Measurements from ENCODE around the gene PCCA.
"Not testable (repeated sequence)": the region's sequence is repeated elsewhere in the genome, so short reads cannot be mapped to it uniquely, and the experiment has no call there.

Gene PCCA

GRCh38 chr13:100521851-100522617, 433.1 kb downstream of the PCCA start:
- peak; percentile 48 for DNase-seq
- in situ Hi-C loops (cut with MboI; ENCODE audit: low pct_unique_long_range_greater_than_20kb, low sequenced_read_pairs): loop anchor here (25.0 kb wide), 1 partner anchor 285 kb away; no protein-coding TSS in a partner anchor

- in situ Hi-C loops (cut with MboI; ENCODE audit: low pct_unique_long_range_greater_than_20kb, low sequenced_read_pairs): loop anchor here (25.0 kb wide), 1 partner anchor 285 kb away; no protein-coding TSS in a partner anchor
- no peak for DNase-seq
Measured at GRCh38 chr13:100522618-100523309, 433.9 kb downstream of the PCCA start.

- in situ Hi-C loops (cut with MboI; ENCODE audit: low pct_unique_long_range_greater_than_20kb, low sequenced_read_pairs): loop anchor here (25.0 kb wide), 1 partner anchor 286 kb away; no protein-coding TSS in a partner anchor
- DNase-seq: no peak
Measured at GRCh38 chr13:100523411-100523810, 434.5 kb downstream of the PCCA start.

- in situ Hi-C loops (cut with MboI; ENCODE audit: low pct_unique_long_range_greater_than_20kb, low sequenced_read_pairs): loop anchor here (25.0 kb wide), 1 partner anchor 287 kb away; no protein-coding TSS in a partner anchor
- no peak for DNase-seq
Measured at GRCh38 chr13:100523981-100524386, 435.1 kb downstream of the PCCA start.

GRCh38 chr13:100524688-100525087, 435.8 kb downstream of the PCCA start:
- not testable (repeated sequence) for DNase-seq
- in situ Hi-C loops (cut with MboI; ENCODE audit: low pct_unique_long_range_greater_than_20kb, low sequenced_read_pairs): loop anchor here (25.0 kb wide), 3 partner anchors 287 to 862 kb away; no protein-coding TSS in a partner anchor

GRCh38 chr13:100525453-100526317, 436.8 kb downstream of the PCCA start:
- in situ Hi-C loops (cut with MboI; ENCODE audit: low pct_unique_long_range_greater_than_20kb, low sequenced_read_pairs): loop anchor here (25.0 kb wide), 2 partner anchors 638 to 863 kb away; no protein-coding TSS in a partner anchor
- DNase-seq: no peak

GRCh38 chr13:100526318-100527000, 437.6 kb downstream of the PCCA start:
- in situ Hi-C loops (cut with MboI; ENCODE audit: low pct_unique_long_range_greater_than_20kb, low sequenced_read_pairs): loop anchor here (25.0 kb wide), 2 partner anchors 639 to 864 kb away; no protein-coding TSS in a partner anchor
- no peak for DNase-seq

GRCh38 chr13:100527644-100528043, 438.8 kb downstream of the PCCA start:
- in situ Hi-C loops (cut with MboI; ENCODE audit: low pct_unique_long_range_greater_than_20kb, low sequenced_read_pairs): loop anchor here (25.0 kb wide), 2 partner anchors 640 to 865 kb away; no protein-coding TSS in a partner anchor
- DNase-seq: no peak

GRCh38 chr13:100528353-100528752, 439.5 kb downstream of the PCCA start:
- in situ Hi-C loops (cut with MboI; ENCODE audit: low pct_unique_long_range_greater_than_20kb, low sequenced_read_pairs): loop anchor here (25.0 kb wide), 2 partner anchors 641 to 866 kb away; no protein-coding TSS in a partner anchor

GRCh38 chr13:100528820-100529219, 439.9 kb downstream of the PCCA start:
- in situ Hi-C loops (cut with MboI; ENCODE audit: low pct_unique_long_range_greater_than_20kb, low sequenced_read_pairs): loop anchor here (25.0 kb wide), 2 partner anchors 642 to 867 kb away; no protein-coding TSS in a partner anchor
- no peak for DNase-seq

More at GRCh38 chr13:100528353-100528752, 439.5 kb downstream of the PCCA start:
- DNase-seq: no peak

GRCh38 chr13:100529666-100530377, 440.9 kb downstream of the PCCA start:
- in situ Hi-C loops (cut with MboI; ENCODE audit: low pct_unique_long_range_greater_than_20kb, low sequenced_read_pairs): loop anchor here (25.0 kb wide), 2 partner anchors 643 to 868 kb away; no protein-coding TSS in a partner anchor

GRCh38 chr13:100530671-100531213, 441.8 kb downstream of the PCCA start:
- DNase-seq: no peak
- in situ Hi-C loops (cut with MboI; ENCODE audit: low pct_unique_long_range_greater_than_20kb, low sequenced_read_pairs): loop anchor here (25.0 kb wide), 2 partner anchors 643 to 868 kb away; no protein-coding TSS in a partner anchor

More at GRCh38 chr13:100529666-100530377, 440.9 kb downstream of the PCCA start:
- no peak for DNase-seq

- in situ Hi-C loops (cut with MboI; ENCODE audit: low pct_unique_long_range_greater_than_20kb, low sequenced_read_pairs): loop anchor here (25.0 kb wide), 2 partner anchors 645 to 870 kb away; no protein-coding TSS in a partner anchor
Measured at GRCh38 chr13:100532090-100532766, 443.3 kb downstream of the PCCA start.

GRCh38 chr13:100532836-100533435, 444.0 kb downstream of the PCCA start:
- no peak for DNase-seq
- in situ Hi-C loops (cut with MboI; ENCODE audit: low pct_unique_long_range_greater_than_20kb, low sequenced_read_pairs): loop anchor here (25.0 kb wide), 2 partner anchors 646 to 871 kb away; no protein-coding TSS in a partner anchor

More at GRCh38 chr13:100532090-100532766, 443.3 kb downstream of the PCCA start:
- no peak for DNase-seq

- in situ Hi-C loops (cut with MboI; ENCODE audit: low pct_unique_long_range_greater_than_20kb, low sequenced_read_pairs): loop anchor here (25.0 kb wide), 2 partner anchors 646 to 871 kb away; no protein-coding TSS in a partner anchor
- no peak for DNase-seq
Measured at GRCh38 chr13:100533588-100534041, 444.7 kb downstream of the PCCA start.

Measured in KBM-7 (cell line).